ENCODE results near the gene KCNAB2.

DNA sequence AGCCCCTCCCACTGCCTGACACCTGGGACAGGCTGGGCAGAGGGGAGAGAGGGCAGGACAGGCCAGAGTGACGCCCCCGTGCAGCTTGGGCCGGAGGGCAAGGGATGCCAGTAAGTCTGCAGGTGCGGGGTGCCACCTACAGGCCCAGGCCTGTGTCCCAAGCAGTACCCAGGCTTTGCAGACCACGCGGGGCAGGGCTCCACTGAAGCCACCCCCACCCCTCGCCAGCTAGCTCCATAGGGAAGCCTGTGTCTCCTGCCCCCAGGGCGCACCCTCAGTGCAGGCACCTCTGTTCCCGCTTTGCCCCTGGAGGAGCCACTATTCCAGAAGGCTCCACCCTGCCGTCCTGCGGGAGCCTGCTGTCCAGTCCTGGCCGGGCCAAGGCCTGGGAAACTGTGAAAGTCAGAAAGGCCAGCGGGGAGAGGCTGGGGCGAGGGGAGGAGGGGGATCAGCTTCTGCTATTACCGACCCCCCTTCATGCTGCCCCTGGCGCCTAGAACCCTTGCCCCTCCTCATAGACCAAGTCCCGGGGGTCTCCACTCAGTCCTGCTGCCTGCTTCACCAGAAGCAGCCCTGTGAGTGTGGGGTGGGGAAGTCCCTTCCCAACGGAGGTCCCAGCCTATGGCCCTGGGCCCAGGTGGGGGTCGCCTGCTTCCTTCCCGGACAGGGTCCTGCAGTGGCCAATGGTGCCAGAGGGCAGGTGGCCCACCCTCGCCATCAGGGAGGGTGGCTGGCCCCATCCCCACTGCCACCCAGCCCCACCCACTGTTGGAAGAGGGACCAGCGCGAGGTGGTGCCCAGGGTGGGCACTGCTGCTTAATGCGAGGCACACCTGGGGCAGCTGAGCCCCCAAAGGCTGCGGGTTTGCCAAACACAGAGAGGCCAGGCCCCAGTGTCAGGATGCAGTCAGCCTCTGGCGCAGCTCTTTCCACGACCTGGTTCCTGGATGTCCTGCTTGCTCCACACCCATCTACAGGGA is 54.4 kb downstream of the KCNAB2 start:
- TF ChIP-seq, protein P1, sequence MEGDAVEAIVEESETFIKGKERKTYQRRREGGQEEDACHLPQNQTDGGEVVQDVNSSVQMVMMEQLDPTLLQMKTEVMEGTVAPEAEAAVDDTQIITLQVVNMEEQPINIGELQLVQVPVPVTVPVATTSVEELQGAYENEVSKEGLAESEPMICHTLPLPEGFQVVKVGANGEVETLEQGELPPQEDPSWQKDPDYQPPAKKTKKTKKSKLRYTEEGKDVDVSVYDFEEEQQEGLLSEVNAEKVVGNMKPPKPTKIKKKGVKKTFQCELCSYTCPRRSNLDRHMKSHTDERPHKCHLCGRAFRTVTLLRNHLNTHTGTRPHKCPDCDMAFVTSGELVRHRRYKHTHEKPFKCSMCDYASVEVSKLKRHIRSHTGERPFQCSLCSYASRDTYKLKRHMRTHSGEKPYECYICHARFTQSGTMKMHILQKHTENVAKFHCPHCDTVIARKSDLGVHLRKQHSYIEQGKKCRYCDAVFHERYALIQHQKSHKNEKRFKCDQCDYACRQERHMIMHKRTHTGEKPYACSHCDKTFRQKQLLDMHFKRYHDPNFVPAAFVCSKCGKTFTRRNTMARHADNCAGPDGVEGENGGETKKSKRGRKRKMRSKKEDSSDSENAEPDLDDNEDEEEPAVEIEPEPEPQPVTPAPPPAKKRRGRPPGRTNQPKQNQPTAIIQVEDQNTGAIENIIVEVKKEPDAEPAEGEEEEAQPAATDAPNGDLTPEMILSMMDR (IDR thresholded peaks at IDR 0.05): no peak
- TF ChIP-seq YY1 (IDR thresholded peaks at IDR 0.05; ENCODE audit: low read depth) (no peak), GABPA (IDR thresholded peaks at IDR 0.05; ENCODE audit: low read depth) (no peak), JUND (IDR thresholded peaks at IDR 0.05) (no peak), TCF12 (IDR thresholded peaks at IDR 0.05) (no peak), POLR2AphosphoS5 (IDR thresholded peaks at IDR 0.05; ENCODE audit: low read depth, low read length) (no peak), SIN3A (IDR thresholded peaks at IDR 0.05; ENCODE audit: borderline replicate concordance, low read depth, low read length) (no peak), MXI1 (IDR thresholded peaks at IDR 0.05; ENCODE audit: low read depth, low read length) (no peak), FOXM1 (IDR thresholded peaks at IDR 0.05; ENCODE audit: low read depth) (no peak)
- TF ChIP-seq, protein P2, sequence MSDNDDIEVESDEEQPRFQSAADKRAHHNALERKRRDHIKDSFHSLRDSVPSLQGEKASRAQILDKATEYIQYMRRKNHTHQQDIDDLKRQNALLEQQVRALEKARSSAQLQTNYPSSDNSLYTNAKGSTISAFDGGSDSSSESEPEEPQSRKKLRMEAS (IDR thresholded peaks at IDR 0.05; ENCODE audit: low read depth): no peak
- TF ChIP-seq, protein P3, sequence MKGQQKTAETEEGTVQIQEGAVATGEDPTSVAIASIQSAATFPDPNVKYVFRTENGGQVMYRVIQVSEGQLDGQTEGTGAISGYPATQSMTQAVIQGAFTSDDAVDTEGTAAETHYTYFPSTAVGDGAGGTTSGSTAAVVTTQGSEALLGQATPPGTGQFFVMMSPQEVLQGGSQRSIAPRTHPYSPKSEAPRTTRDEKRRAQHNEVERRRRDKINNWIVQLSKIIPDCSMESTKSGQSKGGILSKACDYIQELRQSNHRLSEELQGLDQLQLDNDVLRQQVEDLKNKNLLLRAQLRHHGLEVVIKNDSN (IDR thresholded peaks at IDR 0.05; ENCODE audit: borderline replicate concordance, low read depth): no peak
